ENCODE data around the gene PVALEF. TPM values are rescaled to one million over a fixed set of nuclear protein-coding genes. Genes with fewer than 3 reads are reported as not detected.

The PVALEF gene
- total and polyA plus RNA-seq, 2 of the 8 experiments (the other 6 are each of a cell fraction or from before 2014, with no cell fraction given), result 0.03 TPM; not detected in 1

DNA sequence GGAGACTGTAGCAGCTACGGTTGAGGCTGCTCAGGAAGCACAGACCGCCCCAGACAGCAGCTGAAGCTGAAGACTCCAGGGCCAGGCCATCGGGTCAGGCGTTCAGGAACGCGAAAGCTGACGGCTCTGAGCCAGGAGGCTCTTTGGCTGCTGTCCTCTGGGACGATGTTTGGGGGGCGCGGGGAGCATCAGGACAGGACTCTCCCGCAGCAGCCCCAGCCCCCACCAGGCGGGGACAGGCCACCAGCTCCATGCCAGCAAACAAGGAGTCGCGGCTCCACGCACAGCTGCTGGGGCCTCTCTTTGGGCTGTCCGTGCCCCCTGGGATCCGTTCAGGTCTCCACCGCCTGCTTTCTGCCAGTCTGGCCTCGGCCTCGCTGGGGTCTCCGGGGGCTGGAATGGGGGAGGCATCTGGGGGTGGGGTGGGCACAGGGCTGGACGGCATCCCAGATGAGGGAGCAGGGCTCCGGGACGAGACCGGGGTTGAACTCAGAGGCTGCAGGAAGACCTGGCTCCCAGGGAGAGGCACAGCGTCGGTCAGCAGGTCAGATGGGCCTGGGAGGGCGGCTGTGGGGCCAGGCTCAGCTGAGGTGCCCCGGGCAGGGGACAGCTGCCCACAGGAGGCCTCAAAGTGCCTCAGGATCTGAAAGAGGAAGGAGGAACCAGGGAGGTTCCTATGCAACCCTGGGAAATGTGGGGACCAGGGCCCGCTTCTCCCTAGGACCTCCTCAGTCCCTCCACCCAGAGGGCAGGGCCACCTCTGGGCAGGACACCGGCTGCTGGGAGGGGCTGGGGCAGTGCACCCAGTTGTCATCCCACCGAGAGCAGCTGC is 63.7 kb downstream of the PVALEF start (continued):
- TF ChIP-seq KDM1A (IDR thresholded peaks at IDR 0.05; ENCODE audit: borderline replicate concordance, low read length) (no peak), CBX8 (IDR thresholded peaks at IDR 0.05; ENCODE audit: borderline replicate concordance, low read depth, low read length) (no peak), SP4 (IDR thresholded peaks at IDR 0.05; ENCODE audit: low read length) (no peak), GTF2F1 (IDR thresholded peaks at IDR 0.05; ENCODE audit: borderline replicate concordance, low read depth, low read length) (no peak), NRF1 (IDR thresholded peaks at IDR 0.05; ENCODE audit: low read depth, low read length) (no peak)
- TF ChIP-seq, protein P1, sequence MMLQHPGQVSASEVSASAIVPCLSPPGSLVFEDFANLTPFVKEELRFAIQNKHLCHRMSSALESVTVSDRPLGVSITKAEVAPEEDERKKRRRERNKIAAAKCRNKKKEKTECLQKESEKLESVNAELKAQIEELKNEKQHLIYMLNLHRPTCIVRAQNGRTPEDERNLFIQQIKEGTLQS (IDR thresholded peaks at IDR 0.05; ENCODE audit: insufficient read depth, low read depth, low read length), result no peak
